HG03060 (cell line): ENCODE measurements around the gene POMP.

Experiments
- ATAC-seq: cut with Tn5 transposase; IDR thresholded peaks from one replicate; pipeline ENCODE4 v1.9.1; 2021; ENCODE audit warnings: low read depth, moderate number of reproducible peaks; ENCODE audit not compliant: unreplicated experiment

Gene POMP, protein sequence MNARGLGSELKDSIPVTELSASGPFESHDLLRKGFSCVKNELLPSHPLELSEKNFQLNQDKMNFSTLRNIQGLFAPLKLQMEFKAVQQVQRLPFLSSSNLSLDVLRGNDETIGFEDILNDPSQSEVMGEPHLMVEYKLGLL

DNA sequence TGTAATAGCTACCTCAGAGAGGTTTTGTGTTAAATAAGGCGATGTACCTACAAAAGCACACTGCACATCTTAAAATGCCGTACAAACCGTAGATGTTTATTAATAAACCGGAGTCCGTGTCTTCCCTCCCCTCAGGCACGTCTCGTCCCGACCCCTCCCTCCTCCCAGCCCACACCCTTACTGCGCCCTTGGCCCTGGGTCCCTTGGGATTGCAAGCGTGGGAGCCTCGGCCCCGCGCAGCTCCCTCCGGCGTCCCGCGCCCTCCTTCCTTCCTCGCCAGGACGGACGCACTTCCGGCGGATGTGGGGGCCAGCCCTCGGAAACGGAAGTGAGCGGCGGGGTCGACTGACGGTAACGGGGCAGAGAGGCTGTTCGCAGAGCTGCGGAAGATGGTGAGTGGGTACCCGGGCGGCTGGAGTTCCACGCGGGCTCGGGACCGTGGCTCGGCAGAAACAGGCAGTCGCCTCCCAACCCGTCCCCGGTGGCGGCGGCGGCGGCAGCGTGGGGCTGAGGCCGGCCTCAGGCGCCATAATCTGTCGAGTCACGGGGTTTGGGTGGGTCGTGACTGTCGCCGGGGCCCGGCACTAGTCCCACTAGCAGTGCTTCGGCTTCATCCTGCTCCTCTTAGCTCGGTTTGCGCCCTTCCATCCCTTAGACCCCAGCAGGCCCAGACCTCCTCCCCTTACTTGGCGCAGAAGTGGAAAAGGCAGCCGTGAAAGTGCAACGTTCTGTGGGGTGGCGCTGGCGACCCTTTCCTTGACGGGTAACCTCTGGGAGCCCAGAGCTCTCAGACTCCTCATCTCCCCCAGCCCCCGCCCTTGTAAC, at the start of gene POMP:
TSS of gene POMP (plus strand) at position 335 of the 825 bp plus-strand sequence. CDS start at position 390, 55 bp downstream.
- peak; percentile 79 for ATAC-seq

DNA sequence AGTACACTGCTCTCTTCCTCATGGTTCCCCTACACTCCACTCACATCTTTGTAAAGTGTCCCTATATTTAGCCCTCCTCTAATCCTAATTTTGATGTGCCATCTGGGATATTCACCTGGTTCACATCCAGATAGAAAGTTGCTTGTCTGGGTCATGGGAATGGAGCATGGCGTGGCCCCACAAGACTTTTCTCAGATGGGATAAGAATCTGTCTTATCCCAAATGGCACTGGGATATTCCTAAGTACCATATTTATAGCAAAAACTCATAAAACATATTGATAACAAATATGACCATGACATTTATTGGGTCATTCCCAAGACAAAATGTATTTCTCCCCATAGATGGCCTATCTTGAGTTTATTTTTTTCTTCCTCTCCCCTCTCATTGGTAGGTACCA, 49.5 kb upstream of the POMP start:
- ATAC-seq, result no peak

DNA sequence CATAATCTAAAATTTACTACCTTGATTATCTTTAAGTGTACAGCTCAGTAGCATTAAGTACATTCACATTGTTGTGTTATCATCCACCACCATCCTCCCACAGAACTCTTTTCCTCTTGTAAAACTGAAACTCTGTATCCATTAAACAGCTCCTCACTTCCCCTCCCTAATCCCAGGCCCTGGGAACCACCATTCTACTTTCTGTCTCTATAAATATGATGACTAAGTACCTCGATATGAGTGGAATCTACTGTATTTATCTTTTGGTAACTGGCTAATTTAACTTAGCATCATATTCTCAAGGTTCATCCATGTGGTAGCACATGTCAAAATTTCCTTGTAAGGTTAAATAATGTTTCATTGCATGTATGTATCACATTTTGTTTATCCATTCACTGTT, 49.0 kb upstream of the POMP start:
- no peak for ATAC-seq

DNA sequence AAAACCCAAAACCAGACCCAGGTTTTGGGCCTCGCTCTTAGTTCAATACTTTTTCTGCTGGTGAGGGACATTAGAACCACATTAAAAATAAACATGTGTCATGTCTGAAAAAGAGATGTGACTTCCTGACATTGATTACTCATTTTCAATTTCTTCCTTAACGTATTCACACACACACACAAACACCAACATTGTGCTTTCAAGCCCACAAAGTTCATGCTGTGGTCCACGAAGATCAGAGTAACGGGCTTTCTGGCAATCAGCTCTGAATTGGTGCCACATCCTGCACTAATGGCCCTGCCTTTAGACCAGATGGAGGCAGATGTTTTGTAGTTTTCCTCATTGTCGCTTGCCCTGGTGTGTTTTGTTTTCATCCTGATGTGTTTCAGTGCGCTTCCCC, 47.9 kb upstream of the POMP start:
- no peak for ATAC-seq

DNA sequence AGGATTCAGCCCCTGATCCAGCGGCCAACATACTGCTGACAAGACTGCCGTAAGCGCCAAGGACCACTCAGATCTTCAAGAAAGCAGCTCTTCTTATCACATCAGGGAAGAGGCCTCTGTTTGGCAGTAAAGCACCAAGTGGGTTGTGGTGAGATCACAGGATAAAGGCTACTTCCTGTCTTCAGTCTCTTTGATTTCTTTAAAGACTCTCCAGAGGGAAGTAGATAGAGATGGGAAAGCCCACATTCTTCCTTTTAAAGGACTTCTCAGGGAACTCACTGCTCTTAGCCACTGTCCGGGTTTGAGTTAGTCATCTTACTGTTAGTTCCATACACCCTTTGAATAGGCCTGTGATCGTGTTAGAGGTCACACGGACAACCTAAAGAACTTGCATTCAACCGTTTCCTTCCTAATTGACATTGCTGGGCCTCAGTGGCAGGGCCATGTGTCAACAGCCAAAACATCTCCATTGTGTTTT, 47.2 kb upstream of the POMP start:
- ATAC-seq, result no peak

DNA sequence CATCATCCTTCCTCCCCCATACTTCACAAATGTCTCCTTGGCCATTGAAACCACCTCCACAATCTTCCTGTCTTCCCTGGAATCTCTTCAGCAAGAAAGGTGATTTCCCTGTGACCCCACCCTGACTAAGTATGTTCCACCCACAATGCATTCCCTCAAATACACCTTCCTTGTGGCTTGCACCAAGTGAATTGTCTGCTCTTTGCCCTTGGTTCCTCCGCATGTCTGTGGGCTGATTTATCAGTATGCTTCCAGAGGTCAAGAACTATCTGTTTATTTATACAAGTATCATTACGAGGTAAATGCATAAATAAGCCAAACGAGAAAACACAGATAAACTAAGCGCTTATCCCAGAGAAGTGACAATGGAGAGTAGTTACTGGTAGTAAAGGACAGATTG, 45.4 kb upstream of the POMP start:
- no peak for ATAC-seq

DNA sequence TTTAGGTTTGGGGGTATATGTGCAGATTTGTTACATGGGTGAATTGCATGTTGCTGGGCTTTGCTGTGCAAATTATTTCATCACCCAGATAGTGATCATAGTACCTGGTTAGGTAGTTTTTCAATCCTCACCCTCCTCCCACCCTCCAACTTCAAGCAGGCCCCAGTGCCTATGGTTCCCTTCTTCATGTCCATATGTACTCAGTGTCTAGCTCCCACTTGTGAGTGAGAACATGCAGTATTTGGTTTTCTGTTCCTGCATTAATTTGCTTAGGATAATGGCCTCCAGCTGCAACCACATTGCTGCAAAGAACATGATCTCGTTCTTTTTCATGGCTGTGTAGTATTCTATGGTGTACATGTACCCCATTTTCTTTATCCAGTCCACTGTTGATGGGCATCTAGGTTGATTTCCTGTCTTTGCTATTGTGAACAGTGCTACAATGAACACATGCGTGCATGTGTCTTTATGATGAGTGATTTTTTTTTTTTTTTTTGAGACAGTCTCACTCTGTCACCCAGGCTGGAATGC, 42.9 kb upstream of the POMP start:
- no peak for ATAC-seq

DNA sequence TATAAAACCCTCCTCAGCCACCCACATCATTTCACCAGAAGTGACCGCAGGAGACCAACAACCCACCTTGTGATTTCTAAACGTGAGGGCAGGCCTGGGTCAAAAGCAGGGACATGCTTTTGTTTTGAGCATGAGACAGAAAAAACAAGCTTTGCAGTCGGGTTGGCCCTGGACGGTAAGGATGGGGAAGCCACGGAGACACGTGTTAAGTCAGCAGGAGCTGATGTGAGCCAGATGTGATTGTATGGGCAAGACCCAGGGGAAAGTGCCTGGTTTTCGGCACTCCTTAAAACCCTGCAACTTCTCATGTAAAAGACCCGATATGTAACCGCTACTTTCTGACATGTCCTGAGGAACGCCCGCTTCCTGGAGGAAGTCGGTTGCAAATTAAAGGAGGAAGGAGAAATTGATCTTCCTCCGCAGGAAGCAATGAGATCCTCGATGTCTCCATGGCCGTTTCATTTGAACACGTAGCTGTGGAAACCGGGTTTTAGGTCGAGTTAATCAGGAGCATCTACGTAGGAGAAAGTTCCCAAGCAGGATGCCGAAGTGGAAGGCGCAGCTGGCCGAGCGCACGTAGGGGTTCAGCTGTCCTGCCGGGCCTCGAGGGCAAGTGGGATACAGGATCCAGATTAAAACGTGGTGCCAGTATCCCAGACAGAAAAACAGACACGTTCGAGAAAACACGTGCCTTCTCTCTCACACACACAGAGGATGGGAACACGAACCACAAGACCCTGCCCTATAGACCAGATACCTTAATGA, 40.5 kb upstream of the POMP start:
- no peak for ATAC-seq

DNA sequence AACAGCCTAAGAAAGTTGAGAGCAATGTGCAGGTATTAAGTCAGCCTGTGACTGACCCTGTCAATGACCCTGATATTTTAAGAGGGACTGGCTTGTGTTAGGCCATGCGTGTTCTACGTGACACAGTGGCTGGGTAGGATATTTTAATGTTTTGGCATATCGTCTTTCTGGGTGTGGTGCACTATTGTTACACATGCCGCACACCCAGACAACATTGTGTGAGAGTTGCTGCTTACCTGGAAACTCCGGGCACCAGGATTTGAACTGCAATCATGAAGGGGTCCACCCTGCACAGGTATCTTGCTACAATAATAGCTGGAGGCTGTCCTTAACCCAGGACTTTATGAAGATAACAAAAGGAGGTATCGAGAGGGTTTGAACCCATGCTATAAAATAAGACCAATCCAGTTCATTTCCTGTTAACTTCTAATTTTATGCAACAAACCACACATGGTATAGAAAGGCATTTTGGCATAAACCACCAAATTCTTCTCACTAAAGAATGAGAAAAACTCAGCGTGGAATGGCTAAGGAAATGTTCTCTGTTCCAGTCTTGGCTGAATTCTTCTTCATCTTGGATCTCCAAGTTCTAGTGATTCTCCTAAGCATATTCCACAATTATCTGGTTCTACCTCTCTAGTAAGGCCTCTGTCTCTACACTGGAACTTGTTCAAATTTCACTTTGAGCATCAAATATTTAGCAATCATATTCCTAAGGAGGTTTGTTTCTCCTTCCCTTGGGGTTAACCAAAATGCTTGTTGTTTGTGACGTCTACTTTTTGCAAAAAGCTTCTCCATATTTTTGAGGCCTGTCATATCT, 38.7 kb upstream of the POMP start:
- no peak for ATAC-seq

DNA sequence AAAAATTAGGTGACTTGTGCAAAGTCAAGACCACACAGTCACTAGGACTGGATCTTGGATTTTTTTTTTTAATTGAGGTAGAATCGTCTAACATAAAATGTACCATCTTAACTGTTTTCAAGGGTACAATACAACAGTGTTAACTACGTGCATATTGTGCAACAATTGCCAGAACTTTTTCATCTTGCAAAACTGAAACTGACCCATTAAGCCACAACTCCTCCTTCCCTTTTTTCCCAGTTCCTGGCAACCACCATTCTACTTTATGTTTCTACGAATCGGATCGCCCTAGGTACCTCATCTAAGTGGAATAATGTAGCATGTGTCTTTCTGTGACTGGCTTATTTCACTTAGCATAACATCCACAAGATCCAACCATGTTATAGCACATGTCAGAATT, 37.5 kb upstream of the POMP start:
- no peak for ATAC-seq

DNA sequence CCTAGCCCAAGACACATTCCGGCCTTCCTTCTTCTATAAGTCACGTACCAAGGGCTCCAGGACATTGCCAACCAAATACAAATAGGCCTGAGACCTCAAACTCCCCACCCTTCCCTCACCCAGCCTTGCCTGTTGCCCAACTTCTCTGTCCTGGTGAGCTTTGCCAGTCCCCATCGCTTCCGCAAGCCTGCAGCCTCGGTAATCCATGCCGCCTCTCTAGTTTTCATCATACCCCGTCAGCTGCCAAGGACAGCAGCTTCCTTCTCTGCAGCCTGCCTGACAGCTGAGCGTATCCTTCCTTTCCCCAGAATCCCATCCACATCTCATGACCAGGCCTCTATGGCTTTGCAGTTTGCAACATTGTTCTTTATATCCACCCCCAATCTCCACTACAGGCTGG, 36.6 kb upstream of the POMP start:
- ATAC-seq, result no peak

DNA sequence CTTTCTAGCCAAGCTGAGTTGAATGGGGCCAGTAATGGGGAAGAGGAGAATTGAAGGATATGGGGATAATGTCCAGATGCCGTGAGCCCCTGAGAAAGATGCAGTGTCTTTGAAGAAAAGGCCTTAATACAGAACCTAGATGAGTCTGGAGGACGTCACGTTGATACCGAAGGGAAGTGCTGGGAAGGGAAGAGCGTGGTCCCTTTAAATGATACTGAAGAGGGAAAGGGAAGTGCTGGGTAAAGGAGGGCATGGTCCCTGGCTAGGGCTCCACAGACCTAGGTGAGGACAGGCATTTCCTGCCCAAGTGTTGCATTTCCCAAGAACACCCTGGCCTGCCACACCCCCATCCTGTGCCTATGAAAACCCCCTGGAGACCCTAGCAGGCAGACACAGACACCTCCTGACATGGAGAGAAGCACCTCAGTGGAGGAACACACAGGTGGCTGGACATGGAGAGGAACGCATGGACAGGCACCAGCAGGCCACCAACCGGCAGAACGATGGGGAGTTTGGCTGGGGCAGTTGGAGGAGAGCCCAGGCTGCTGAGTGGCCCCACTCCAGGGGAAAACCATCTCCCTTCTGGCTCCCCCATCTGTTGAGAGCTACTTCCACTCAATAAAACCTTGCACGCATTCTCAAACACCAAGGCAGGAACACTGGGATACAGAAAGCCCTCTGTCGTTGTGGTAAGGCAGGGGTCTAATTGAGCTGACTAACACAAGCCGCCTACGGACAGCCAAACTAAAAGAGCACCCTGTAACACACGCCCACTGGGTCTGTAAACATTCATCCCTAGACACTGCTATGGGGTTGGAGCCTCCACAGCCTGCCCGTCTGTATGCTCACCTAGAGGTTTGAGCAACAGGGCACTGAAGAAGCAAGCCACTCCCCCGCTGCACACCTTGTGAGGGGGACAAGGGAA, 34.9 kb upstream of the POMP start:
- no peak for ATAC-seq

DNA sequence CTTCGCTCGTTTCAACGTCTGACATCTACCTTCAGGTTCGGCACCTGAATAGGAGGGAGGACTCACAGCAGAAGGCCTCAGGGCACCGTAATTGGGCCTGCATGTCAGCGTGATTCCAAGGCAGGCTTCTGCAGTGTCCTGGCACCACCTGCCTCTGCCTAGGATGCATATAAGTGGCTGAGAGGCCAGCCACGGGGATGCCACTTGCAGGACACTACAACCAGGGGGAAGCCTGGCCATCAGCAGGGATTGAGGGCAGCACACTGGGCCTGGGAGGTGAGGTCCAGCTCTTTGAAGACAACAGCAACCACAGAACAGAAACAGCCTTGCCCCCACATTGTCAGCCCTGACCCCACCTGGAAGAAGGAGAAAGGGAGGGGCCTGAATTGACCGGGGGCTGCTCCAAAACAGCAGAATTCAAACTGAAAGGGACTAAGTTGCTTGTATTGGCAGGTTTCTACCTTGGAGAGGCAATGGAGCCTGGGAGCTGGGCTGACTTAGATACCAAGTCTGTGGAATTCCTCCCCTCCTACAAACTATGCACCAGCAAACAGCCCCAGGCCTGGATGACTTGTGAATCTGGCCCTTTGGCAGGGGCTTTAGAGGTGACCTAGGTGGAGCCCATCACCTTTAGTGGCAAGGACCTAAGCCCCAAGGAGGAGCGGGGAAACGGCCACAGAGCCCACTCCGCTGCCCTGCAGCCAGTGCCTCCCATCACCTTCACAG, 34.1 kb upstream of the POMP start:
- no peak for ATAC-seq

DNA sequence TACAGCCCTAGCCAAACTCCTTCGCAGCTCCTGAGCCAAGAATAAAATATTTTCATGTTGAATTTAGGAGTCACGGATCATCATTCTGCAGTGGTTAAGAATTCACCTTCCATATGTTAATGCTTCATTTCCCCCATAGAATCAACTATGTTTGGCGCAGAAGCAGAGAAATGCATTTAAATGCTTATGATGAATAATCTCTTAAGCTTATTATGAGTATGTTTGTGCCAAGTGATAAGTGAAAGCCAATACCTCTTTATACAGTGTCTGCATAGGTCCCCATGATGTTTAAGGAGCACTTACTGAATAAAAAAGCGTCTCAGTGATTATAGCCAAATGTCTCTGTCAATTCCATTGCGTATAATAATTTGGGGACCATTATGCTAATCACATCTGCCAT, 32.7 kb upstream of the POMP start:
- no peak for ATAC-seq

DNA sequence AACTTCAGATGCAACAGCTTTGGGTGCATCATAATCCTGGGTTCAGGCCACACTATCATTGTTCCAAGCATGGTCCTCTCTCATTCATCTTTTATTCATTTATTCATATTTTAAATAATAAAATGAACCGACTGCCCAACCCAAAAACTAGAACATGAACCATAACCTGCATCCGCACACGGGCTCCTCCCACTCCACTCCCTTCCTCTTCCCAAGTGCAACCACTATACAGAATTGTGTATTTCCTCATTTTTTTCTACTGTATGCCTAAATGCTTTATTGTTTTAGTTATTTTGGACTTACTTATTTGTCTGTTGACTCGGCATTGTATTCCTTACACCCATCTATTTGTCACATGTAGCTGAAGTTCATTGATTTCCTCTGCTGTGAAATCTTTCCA, 30.7 kb upstream of the POMP start:
- ATAC-seq, result no peak

DNA sequence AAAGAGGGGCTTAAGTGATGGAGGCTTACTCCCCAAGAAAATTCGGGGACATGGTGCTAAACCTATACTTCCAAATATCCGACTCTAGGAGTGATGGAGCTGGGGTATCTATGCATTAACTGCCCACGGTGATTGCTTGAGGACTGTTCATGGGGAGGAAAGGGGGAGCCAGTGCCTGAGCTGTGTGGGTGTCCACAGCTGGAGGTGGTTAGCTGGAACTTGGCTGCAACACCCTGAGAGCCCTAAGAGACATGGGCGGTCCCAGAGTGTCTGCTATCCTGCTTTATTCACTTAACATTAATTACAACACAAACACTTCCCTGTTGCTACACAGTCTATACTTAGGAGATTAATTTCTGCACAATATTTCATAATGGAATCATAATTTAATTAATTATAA, 28.1 kb upstream of the POMP start:
- no peak for ATAC-seq

DNA sequence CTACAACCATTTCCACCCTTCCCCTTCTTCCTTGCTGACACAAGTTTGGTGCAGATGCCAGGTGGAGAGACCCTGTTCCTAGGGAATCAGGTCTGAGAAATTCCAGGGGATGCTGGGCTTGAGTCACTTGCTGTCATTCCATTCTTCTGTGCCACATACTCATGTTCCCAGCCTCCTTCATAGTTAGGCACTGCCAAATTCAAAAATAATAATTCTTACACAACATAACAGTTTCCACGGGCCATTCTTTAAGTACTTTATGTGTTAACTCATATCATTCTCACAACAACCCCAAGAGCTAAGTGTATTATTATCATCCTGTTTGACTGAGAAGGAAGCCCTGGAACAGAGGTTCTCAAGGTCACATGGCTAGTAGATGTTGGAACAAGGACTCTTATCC, 27.1 kb upstream of the POMP start:
- ATAC-seq, result no peak

DNA sequence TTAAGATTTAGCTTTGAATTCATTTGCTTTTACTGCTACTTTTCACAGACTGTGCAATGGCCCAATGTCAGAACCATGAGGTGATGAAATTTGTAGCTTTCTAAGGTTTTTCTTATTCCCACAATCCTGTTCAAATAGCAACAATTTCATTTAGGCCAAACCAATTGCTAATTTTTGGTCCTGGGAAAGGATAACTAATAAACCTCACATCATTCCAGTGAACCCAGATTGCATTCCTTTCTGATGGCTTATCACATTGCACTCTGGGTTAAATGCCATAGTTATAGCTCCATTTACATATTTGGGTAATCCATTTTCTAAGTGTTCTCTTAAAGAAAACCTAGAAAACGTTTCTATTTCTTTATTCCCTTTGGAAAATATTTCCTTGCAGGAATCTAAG, 22.9 kb upstream of the POMP start:
- no peak for ATAC-seq
